OCI-LY3 (cell line): Measurements from ENCODE around the gene SGMS2.

Experiments used
- CTCF ChIP-seq: fragments of 200-600, 300-600 bp; sonication (generic); IDR thresholded peaks from 2 replicates; pipeline ENCODE4 v1.5.1; 2014; ENCODE audit warnings: antibody characterized with exemption, low read length, low read depth
- EZH2phosphoT487 ChIP-seq: fragments of 200-600 bp; shearing (Covaris generic); IDR thresholded peaks from 2 replicates; pipeline ENCODE4 v1.6.1; 2018; ENCODE audit warnings: antibody characterized with exemption, mixed run types, low read depth

GRCh38 chr4:107951551-107951950, 126.8 kb downstream of the SGMS2 start:
- TF ChIP-seq CTCF (no peak), EZH2phosphoT487 (no peak)
